GM19351 (cell line): ENCODE results near the gene SERHL2.
"Not testable (repeated sequence)": the region's sequence is repeated elsewhere in the genome, so short reads cannot be mapped to it uniquely, and the experiment has no call there.

Source experiments
- ATAC-seq: cut with Tn5 transposase; IDR thresholded peaks from one replicate; pipeline ENCODE4 v1.9.1; 2021; ENCODE audit warnings: mild to moderate bottlenecking, moderate library complexity; ENCODE audit not compliant: unreplicated experiment

The SERHL2 gene

DNA sequence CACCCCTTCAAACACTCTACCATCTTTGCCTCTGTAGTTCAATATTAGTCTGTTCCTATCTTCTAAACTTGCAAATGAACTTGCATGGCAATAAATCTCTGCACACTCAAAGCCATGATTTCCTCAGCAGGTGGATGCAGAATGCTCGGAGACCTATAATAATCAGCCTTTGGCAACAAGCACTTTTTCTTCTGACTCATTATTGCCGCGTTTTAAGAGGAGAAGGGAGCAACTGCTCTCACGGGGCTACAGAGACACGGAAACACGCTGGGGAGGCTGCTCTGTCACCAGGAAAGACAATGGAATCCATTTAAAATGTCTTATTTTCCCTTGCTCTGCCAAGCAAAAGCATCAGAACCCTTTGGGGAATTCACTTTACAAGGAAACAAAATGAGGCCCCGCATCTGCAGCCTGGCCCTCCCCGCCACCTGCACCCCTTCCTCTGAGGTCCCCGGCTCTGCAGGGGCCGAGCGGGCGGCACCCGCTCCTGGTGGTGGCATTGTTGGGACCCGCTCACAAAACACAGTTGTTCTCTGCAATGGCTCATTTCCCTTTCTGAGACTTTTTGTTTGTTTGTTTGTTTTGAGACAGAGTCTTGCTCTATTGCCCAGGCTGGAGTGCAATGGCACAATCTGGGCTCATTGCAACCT is 18.5 kb upstream of the SERHL2 start:
- not testable (repeated sequence) for ATAC-seq

- ATAC-seq, result no peak
These were observed 17.6 kb upstream of the SERHL2 start for GRCh38 chr22:42536166-42536565.

DNA sequence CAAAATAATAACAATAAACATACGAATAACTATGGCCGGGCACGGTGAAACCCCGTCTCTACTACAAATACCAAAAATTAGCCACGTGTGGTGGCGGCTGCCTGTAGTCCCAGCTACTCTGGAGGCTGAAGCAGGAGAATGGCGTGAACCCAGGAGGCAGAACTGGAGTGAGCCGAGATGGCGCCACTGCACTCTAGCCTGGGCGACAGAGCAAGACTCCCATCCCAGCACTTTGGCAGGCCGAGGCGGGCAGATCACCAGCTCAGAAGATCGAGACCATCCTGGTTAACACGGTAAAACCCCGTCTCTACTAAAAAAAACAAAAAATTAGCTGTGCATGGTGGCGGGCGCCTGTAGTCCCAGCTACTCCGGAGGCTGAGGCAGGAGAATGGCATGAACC is 17.1 kb upstream of the SERHL2 start:
- ATAC-seq, result not testable (repeated sequence)

- ATAC-seq, result peak; percentile 56
These were observed 16.4 kb upstream of the SERHL2 start for GRCh38 chr22:42537199-42537831.

DNA sequence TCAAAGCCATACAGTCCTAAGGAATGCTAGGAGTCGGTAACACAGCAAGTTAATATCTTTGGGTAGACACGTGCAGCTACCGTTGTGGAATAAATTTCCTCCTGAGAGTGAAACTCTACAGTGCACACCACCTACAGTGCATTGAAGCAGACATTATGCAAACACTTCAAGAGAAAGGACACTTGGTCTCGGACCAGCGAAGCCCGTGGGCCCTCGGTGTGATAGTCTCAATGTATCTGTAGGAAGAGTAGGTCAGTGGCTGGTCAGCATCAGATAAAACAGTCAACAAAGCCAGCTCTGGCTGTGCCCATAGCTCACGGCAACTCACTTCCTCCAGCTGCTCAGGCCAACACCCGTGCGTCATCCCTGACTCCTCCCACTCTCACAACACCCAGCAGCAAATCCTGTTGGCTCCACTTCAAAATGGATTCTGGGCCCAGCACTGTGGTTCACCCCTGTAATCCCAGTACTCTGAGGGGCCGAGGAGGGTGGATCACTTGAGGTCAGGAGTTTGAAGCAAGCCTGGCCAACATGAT is 14.5 kb upstream of the SERHL2 start:
- not testable (repeated sequence) for ATAC-seq

GRCh38 chr22:42544686-42545085 is 9.1 kb upstream of the SERHL2 start:
- ATAC-seq, result no peak

DNA sequence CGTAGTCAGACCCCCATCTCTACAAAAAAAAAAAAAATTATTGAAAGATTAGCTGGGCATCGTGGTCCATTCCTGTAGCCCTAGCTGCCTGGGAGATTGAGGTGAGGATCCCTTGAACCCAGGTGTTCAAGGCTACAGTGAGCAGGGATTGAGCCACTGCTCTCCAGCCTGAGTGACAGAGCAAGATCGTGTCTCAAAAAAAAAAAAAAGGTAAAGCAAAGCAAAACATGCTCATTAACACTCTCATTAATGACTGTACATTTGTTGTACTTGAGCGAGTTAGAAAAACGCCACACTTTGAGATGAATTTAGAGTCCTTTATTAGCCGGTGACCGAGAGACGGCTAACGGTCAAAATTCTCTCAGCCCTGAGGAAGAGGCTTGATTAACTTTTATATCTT is 6.2 kb upstream of the SERHL2 start:
- no peak for ATAC-seq

GRCh38 chr22:42548126-42548525 is 5.6 kb upstream of the SERHL2 start:
- not testable (repeated sequence) for ATAC-seq

DNA sequence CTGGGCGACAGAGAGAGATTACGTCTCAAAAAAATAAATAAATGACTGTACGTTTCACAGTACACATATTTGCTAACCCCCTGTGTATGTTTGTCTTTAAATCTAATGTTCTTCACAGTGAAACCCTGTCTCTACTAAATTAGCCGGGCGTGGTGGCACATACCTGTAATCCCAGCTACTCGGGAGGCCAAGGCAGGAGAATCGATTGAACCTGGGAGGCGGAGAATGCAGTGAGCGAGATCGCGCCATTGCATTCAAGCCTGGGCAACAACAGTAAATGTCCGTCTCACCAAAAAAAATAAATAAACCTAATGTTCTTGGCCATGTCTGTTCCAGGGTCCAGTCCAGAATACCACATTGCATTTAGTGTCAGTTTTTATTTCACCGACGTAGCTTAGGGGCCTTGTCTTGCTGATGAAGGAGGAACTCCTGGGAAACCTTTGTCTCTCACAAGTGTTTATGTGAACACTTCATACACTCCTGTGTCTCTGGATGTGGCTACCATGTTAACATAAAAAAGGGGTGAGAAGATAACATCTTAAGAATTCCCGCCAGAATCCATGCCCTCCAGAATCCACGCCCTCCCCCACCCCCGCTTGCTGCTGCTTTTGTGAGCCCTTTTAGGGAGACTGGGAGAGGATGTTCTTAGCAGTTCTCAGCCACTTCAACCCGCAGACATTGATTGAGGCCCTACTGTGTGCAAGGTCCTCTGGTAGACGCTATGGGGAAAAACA is 5.0 kb upstream of the SERHL2 start:
- ATAC-seq, result no peak

- ATAC-seq, result no peak
These were observed 4.3 kb upstream of the SERHL2 start for GRCh38 chr22:42549331-42550060.

- ATAC-seq, result not testable (repeated sequence)
These were observed 1.5 kb upstream of the SERHL2 start for GRCh38 chr22:42552294-42552647.

DNA sequence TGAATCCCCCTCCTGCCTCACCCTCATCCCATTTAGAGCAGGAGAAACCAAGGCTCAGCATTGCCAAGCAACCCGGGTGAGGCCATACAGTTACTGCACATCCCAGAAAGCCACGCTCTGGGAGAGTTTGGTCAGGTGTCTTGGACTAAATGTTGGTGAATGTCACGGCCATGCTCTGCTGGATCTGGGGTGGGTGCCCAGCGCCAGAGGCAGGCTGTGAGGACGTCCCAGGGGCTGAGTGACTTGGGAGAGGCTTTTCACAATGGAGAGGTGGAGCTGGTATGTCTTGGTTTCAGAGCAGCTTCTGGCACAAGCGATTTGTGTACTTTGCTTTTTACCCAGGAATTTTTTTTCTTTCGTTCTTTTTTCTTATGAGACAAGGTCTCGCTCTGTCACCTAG is 6.6 kb downstream of the SERHL2 start:
- no peak for ATAC-seq

- no peak for ATAC-seq
These were observed 7.0 kb downstream of the SERHL2 start for GRCh38 chr22:42560781-42561180.

GRCh38 chr22:42561856-42562255 is 8.1 kb downstream of the SERHL2 start:
- no peak for ATAC-seq

DNA sequence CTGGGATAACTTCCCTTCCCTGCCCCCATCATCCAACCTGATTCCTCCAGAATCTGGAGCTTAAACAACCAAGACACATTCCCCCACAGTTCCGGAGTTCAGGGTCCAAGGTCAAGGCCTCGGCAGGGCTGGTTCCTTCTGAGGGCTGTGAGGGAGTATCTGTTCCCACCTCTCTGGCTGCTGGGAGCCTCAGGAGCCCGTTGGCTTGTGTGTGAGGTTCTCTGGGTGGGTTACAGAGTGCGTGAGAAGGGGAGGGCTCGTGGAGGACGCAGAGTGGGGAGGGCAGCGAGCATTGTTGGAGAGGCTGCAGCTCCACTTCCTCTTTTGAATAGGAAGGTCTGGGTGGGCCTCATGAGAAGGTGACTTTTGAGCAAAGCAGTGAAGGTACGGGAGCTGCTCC is 8.5 kb downstream of the SERHL2 start:
- no peak for ATAC-seq

DNA sequence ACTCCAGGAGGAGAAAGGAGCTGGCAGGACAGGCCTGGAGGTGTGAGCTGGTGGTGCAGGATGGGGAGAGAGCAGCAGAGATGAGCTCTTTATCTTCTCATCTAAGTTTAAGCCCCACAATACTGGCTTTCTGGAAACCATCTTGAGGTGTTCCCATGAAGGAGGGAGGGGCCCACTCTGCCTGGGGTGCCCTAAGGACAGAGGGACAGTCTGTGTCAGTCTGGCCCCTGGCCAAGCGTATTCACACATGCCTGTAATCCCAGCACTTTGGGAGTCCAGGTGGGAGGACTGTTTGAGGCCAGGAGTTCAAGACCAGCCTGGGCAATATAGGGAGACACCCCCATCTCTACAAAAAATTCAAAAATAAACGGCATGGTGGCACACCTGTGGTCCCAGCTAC is 8.9 kb downstream of the SERHL2 start:
- no peak for ATAC-seq

GRCh38 chr22:42563943-42564342 is 10.2 kb downstream of the SERHL2 start:
- not testable (repeated sequence) for ATAC-seq

GRCh38 chr22:42564699-42565098 is 10.9 kb downstream of the SERHL2 start:
- no peak for ATAC-seq

GRCh38 chr22:42565956-42566355 is 12.2 kb downstream of the SERHL2 start:
- no peak for ATAC-seq

GRCh38 chr22:42567950-42568349 is 14.2 kb downstream of the SERHL2 start:
- not testable (repeated sequence) for ATAC-seq

DNA sequence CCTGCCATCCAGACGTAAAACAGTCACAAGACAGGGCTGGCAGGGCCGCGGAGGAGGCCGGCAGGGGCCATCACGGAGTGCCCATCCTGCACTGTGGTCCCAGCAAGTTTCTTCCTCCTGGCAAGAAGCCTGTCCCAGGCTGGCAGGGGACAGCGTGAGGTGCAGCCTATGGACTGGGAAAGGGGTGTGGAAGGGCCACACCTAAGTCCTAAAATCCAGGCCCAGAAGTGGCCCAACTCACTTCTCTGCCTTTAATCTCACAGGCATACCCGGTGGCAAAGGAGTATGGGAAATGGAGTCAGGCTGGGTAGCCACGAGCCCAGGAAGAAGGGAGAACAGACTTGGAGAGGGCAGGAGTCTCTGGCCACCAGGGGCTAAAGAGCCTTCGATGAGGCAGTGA is 16.8 kb downstream of the SERHL2 start:
- ATAC-seq, result not testable (repeated sequence)
